GM18526 (cell line): ENCODE data around the gene TGFA.

Experiments used
- POLR2A ChIP-seq: IDR thresholded peaks from 3 replicates; pipeline ENCODE4 v1.6.1; 2011; ENCODE audit not compliant: insufficient read length; ENCODE audit errors: extremely low read depth

The TGFA gene

GRCh38 chr2:70560040-70560439 lies 6.4 kb upstream of the TGFA start:
- TF ChIP-seq POLR2A = no peak

- TF ChIP-seq POLR2A = no peak
These were observed 4.7 kb upstream of the TGFA start for GRCh38 chr2:70558195-70558808.

GRCh38 chr2:70557171-70557838 lies 3.7 kb upstream of the TGFA start:
- no peak for TF ChIP-seq POLR2A

- no peak for TF ChIP-seq POLR2A
These were observed 3.0 kb upstream of the TGFA start for GRCh38 chr2:70556608-70557007.

GRCh38 chr2:70554338-70554892 lies 789 bp upstream of the TGFA start:
- TF ChIP-seq POLR2A = no peak

- no peak for TF ChIP-seq POLR2A
These were observed 367 bp downstream of the TGFA start for GRCh38 chr2:70553334-70553583.

- TF ChIP-seq POLR2A = no peak
These were observed 909 bp downstream of the TGFA start for GRCh38 chr2:70552501-70553333.

GRCh38 chr2:70551167-70551566 lies 2.5 kb downstream of the TGFA start:
- TF ChIP-seq POLR2A = no peak

- TF ChIP-seq POLR2A = no peak
These were observed 3.7 kb downstream of the TGFA start for GRCh38 chr2:70549962-70550361.

GRCh38 chr2:70549064-70549710 lies 4.4 kb downstream of the TGFA start:
- TF ChIP-seq POLR2A = no peak

- no peak for TF ChIP-seq POLR2A
These were observed 5.4 kb downstream of the TGFA start for GRCh38 chr2:70548233-70548632.

GRCh38 chr2:70546885-70547284 lies 6.7 kb downstream of the TGFA start:
- no peak for TF ChIP-seq POLR2A

- no peak for TF ChIP-seq POLR2A
These were observed 7.2 kb downstream of the TGFA start for GRCh38 chr2:70546376-70546775.

- TF ChIP-seq POLR2A = no peak
These were observed 12.1 kb downstream of the TGFA start for GRCh38 chr2:70541481-70542020.

- TF ChIP-seq POLR2A = no peak
These were observed 15.8 kb downstream of the TGFA start for GRCh38 chr2:70537840-70538239.

- no peak for TF ChIP-seq POLR2A
These were observed 17.0 kb downstream of the TGFA start for GRCh38 chr2:70536517-70537055.

- TF ChIP-seq POLR2A = no peak
These were observed 18.1 kb downstream of the TGFA start for GRCh38 chr2:70535573-70535972.
